Mammary epithelial cell (primary cell): ENCODE results near the gene GABPA.
A peak's percentile ranks its signal among the peaks of the same experiment; 100 is the strongest.

Experiments used
- EZH2 ChIP-seq: IDR thresholded peaks from 2 replicates; pipeline ENCODE4 v1.6.1; 2012; ENCODE audit warnings: low read length, inconsistent platforms, borderline replicate concordance
- TF ChIP-seq, protein P1 (sequence below), 2 donors: IDR thresholded peaks in 1 of 2; conservative IDR thresholded peaks in 1 of 2; 2 replicates each; pipeline ENCODE4 v1.5.1; 2011 to 2012; ENCODE audit warnings: inconsistent platforms in 2 of 2, low read length in 2 of 2, mild to moderate bottlenecking in 2 of 2, control low read depth in 1 of 2, low read depth in 1 of 2; ENCODE audit not compliant: insufficient read depth in 1 of 2; ENCODE audit errors: extremely low read depth in 1 of 2

DNA sequence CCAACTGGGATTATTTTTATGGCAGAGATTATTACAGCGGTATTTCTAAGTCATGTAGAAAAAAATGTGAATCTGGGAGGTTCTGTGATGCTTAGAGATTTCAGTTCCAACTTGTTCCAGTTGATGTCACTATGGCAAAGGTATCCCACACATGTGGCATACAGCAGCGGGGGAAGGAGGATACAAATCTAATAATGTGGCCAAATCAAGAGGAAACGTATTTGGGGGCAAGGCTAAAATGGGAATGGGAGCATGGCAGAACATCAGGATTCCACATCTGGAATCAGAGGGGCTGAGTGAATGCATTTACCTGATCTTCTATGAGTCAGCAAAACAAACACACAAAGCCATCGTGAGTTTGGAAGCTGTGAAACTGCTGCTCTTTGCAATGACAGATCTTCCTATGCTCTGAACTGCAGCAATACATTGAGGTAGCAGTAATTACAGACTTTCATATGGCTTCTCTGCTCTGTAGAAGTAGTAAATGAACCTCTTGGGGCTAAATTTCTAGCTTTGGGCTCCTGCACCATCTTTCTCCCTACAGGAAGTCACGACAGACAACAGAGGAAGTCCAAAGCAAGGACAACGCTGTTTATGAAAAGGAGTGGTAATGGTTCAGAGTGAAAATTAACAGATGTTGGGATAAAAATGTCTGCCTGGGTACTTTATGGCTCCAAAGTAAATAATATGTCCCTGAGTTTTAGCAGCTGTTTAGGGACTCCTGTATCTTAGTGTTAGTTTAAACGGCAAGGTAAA lies 55.5 kb downstream of the GABPA start:
- TF ChIP-seq EZH2: no peak
- TF ChIP-seq, protein P1, sequence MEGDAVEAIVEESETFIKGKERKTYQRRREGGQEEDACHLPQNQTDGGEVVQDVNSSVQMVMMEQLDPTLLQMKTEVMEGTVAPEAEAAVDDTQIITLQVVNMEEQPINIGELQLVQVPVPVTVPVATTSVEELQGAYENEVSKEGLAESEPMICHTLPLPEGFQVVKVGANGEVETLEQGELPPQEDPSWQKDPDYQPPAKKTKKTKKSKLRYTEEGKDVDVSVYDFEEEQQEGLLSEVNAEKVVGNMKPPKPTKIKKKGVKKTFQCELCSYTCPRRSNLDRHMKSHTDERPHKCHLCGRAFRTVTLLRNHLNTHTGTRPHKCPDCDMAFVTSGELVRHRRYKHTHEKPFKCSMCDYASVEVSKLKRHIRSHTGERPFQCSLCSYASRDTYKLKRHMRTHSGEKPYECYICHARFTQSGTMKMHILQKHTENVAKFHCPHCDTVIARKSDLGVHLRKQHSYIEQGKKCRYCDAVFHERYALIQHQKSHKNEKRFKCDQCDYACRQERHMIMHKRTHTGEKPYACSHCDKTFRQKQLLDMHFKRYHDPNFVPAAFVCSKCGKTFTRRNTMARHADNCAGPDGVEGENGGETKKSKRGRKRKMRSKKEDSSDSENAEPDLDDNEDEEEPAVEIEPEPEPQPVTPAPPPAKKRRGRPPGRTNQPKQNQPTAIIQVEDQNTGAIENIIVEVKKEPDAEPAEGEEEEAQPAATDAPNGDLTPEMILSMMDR (conservative IDR thresholded peaks at IDR 0.05 in 1 of 2, IDR thresholded peaks at IDR 0.05 in 1 of 2; ENCODE audit: extremely low read depth in 1 of 2, insufficient read depth in 1 of 2, low read depth in 1 of 2, low read length in 2 of 2): peak; percentile 53 to 64
